NCI-H345 treated with DMSO at 0.1 percent for 48 hours (cell line): Measurements from ENCODE around the gene ARHGEF17.

Experiments
- DNase-seq: peaks from one replicate; lab custom pipeline; 2025; ENCODE audit not compliant: unreplicated experiment; lab: John Stamatoyannopoulos, UW

The ARHGEF17 gene

GRCh38 chr11:73404048-73404447 is 96.0 kb downstream of the ARHGEF17 start:
- DNase-seq, result no peak

- no peak for DNase-seq
Observed at GRCh38 chr11:73404506-73405145, 96.5 kb downstream of the ARHGEF17 start.

- DNase-seq, result no peak
Observed at GRCh38 chr11:73405146-73405510, 97.1 kb downstream of the ARHGEF17 start.

- no peak for DNase-seq
Observed at GRCh38 chr11:73406131-73406530, 98.1 kb downstream of the ARHGEF17 start.

GRCh38 chr11:73406619-73407018 is 98.5 kb downstream of the ARHGEF17 start:
- no peak for DNase-seq

- DNase-seq, result no peak
Observed at GRCh38 chr11:73409431-73409830, 101.4 kb downstream of the ARHGEF17 start.

GRCh38 chr11:73410627-73411026 is 102.6 kb downstream of the ARHGEF17 start:
- no peak for DNase-seq

GRCh38 chr11:73411031-73411430 is 103.0 kb downstream of the ARHGEF17 start:
- DNase-seq, result no peak

GRCh38 chr11:73412308-73412707 is 104.2 kb downstream of the ARHGEF17 start:
- DNase-seq, result no peak

- DNase-seq, result no peak
Observed at GRCh38 chr11:73413256-73413655, 105.2 kb downstream of the ARHGEF17 start.

- DNase-seq, result no peak
Observed at GRCh38 chr11:73414977-73415651, 107.0 kb downstream of the ARHGEF17 start.

GRCh38 chr11:73415854-73416615 is 108.0 kb downstream of the ARHGEF17 start:
- no peak for DNase-seq

GRCh38 chr11:73416786-73417185 is 108.7 kb downstream of the ARHGEF17 start:
- DNase-seq, result no peak
